Islet precursor cell (in vitro differentiated cells): ENCODE measurements around the gene CTNNA2.

Source experiments
- DNase-seq: peaks from one replicate; pipeline ENCODE4 v3.0.0-alpha.2; 2018

Gene CTNNA2

GRCh38 chr2:79715338-79715737, 202.5 kb downstream of the CTNNA2 start:
- no peak for DNase-seq

GRCh38 chr2:79716266-79716665, 203.4 kb downstream of the CTNNA2 start:
- peak; percentile 68 for DNase-seq

GRCh38 chr2:79717364-79718007, 204.6 kb downstream of the CTNNA2 start:
- peak; percentile 98 for DNase-seq

GRCh38 chr2:79721061-79721460, 208.2 kb downstream of the CTNNA2 start:
- DNase-seq, result no peak

- no peak for DNase-seq
Observed at GRCh38 chr2:79721966-79722365, 209.1 kb downstream of the CTNNA2 start.

- peak; percentile 94 for DNase-seq
Observed at GRCh38 chr2:79723830-79724229, 211.0 kb downstream of the CTNNA2 start.

GRCh38 chr2:79729532-79729931, 216.7 kb downstream of the CTNNA2 start:
- no peak for DNase-seq

- DNase-seq, result no peak
Observed at GRCh38 chr2:79734518-79734917, 221.7 kb downstream of the CTNNA2 start.

GRCh38 chr2:79740879-79741443, 228.1 kb downstream of the CTNNA2 start:
- no peak for DNase-seq

- no peak for DNase-seq
Observed at GRCh38 chr2:79750321-79750720, 237.5 kb downstream of the CTNNA2 start.

GRCh38 chr2:79757526-79757925, 244.7 kb downstream of the CTNNA2 start:
- no peak for DNase-seq

- DNase-seq, result no peak
Observed at GRCh38 chr2:79758042-79758441, 245.2 kb downstream of the CTNNA2 start.

- DNase-seq, result no peak
Observed at GRCh38 chr2:79758749-79759282, 246.0 kb downstream of the CTNNA2 start.

- no peak for DNase-seq
Observed at GRCh38 chr2:79770926-79771325, 258.1 kb downstream of the CTNNA2 start.

- DNase-seq, result no peak
Observed at GRCh38 chr2:79771493-79771892, 258.6 kb downstream of the CTNNA2 start.

- no peak for DNase-seq
Observed at GRCh38 chr2:79774016-79774415, 261.2 kb downstream of the CTNNA2 start.

- no peak for DNase-seq
Observed at GRCh38 chr2:79776461-79776860, 263.6 kb downstream of the CTNNA2 start.

GRCh38 chr2:79780781-79781180, 267.9 kb downstream of the CTNNA2 start:
- DNase-seq, result no peak

- peak; percentile 66 for DNase-seq
Observed at GRCh38 chr2:79782576-79783452, 270.0 kb downstream of the CTNNA2 start.

GRCh38 chr2:79788952-79789651, 276.3 kb downstream of the CTNNA2 start:
- no peak for DNase-seq

- no peak for DNase-seq
Observed at GRCh38 chr2:79789811-79790210, 277.0 kb downstream of the CTNNA2 start.

GRCh38 chr2:79792090-79792489, 279.2 kb downstream of the CTNNA2 start:
- no peak for DNase-seq

- DNase-seq, result no peak
Observed at GRCh38 chr2:79793006-79793405, 280.2 kb downstream of the CTNNA2 start.
